ENCODE data around the gene HMGCL. TPM values are rescaled to one million over a fixed set of nuclear protein-coding genes. Genes with fewer than 3 reads are reported as not detected.

The HMGCL gene
- polyA plus RNA-seq, 4 donors = 52.2 to 105 (median 85.8) TPM

Other genes starting within 250 kb of the HMGCL start
- 1,000 to 10,000 TPM; 1,603 to 3,255 (median 2,883) TPM for gene RPL11, start 133.6 kb downstream of the HMGCL start, polyA plus RNA-seq
- 10 to 100 TPM in 3 of 4 donors, 1 to 10 TPM in 1; 8.4 to 25.2 (median 11.7) TPM for gene ELOA, start 82.0 kb downstream of the HMGCL start, polyA plus RNA-seq
- 10 to 100 TPM; 32.4 to 60.1 (median 48.4) TPM for gene PITHD1, start 47.0 kb downstream of the HMGCL start, polyA plus RNA-seq
- gene LYPLA2, start 34.3 kb downstream of the HMGCL start, polyA plus RNA-seq = 100 to 1,000 TPM in 2 of 4 donors, 10 to 100 TPM in 2; 82.9 to 137 (median 99.1) TPM
- 100 to 1,000 TPM in 3 of 4 donors, 10 to 100 TPM in 1; 76.6 to 289 (median 198) TPM for gene GALE, start 24.7 kb downstream of the HMGCL start, polyA plus RNA-seq
- gene FUCA1, start 42.9 kb upstream of the HMGCL start, polyA plus RNA-seq = 10 to 100 TPM; 44.9 to 81.8 (median 51.3) TPM
- gene CNR2, start 87.9 kb upstream of the HMGCL start, polyA plus RNA-seq = under 1 TPM in 2 of 4 donors, not detected in 2; 0.10 to 0.15 TPM
- 100 to 1,000 TPM; 114 to 181 (median 126) TPM for gene PNRC2, start 134.4 kb upstream of the HMGCL start, polyA plus RNA-seq
- 100 to 1,000 TPM in 1 of 4 donors, 10 to 100 TPM in 3; 35.9 to 166 (median 56.3) TPM for gene SRSF10, start 154.9 kb upstream of the HMGCL start, polyA plus RNA-seq